ENCODE data around the gene LSM3. TPM values are rescaled to one million over a fixed set of nuclear protein-coding genes. Genes with fewer than 3 reads are reported as not detected.

Gene LSM3
- total and polyA plus RNA-seq, 9 of the 15 experiments (the other 6 are each of a cell fraction or from before 2014, with no cell fraction given) = 33.8 to 203 (median 61.2) TPM

DNA sequence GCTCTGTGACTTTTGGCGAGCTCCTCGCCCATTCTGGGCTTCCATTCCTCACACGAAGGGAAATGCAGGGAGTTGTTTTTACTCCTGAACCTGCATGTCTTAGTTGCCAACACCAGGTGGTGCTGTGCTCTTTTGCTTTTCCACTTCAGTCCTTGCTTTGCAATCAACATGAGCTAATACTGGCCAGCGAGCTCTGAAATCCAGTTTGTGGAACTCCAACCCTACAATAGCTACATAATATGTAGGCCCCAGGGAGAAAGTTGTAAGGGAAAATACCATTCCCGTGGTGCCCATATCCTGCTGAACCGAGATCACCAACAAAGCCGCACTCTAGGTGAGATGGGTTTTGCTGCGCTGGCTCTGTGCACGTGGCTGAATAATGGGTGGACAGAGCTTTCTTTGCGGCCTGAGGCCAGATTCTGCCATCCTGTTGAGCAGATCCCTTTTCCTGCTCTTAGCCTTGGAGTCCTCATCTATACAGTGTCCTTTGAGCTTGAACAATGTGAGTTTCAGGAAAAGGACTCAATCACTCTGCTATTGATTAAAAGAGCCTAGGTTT, 25.0 kb downstream of the LSM3 start (continued):
- TF ChIP-seq MED1 (CRISPR knock-in tag; IDR thresholded peaks at IDR 0.05; ENCODE audit: borderline replicate concordance) (no peak), ZNF717 (CRISPR knock-in tag; IDR thresholded peaks at IDR 0.05) (no peak), PHF20 (IDR thresholded peaks at IDR 0.05; ENCODE audit: partially characterized antibody) (no peak), SMARCE1 (IDR thresholded peaks at IDR 0.05) (no peak), DMBX1 (CRISPR knock-in tag; IDR thresholded peaks at IDR 0.05; ENCODE audit: borderline replicate concordance) (peak; percentile 97), ZNF165 (CRISPR knock-in tag; IDR thresholded peaks at IDR 0.05; ENCODE audit: borderline replicate concordance) (no peak), ZNF124 (CRISPR knock-in tag; IDR thresholded peaks at IDR 0.05) (no peak), HEY1 (CRISPR knock-in tag; IDR thresholded peaks at IDR 0.05; ENCODE audit: borderline replicate concordance) (no peak), ZNF197 (CRISPR knock-in tag; IDR thresholded peaks at IDR 0.05; ENCODE audit: low read depth) (peak; percentile 76), SIRT6 (IDR thresholded peaks at IDR 0.05; ENCODE audit: low read depth, low read length) (no peak), DPF2 (IDR thresholded peaks at IDR 0.05) (peak; percentile 46; the same call in 1 of the 2 replicates), CHD4 (IDR thresholded peaks at IDR 0.05; ENCODE audit: insufficient read depth, insufficient replicate concordance, low read depth, low read length, poor library complexity, severe bottlenecking) (no peak), KAT7 (CRISPR knock-in tag; IDR thresholded peaks at IDR 0.05; ENCODE audit: borderline replicate concordance) (peak; percentile 73; the same call in 1 of the 2 replicates), POU5F1 (IDR thresholded peaks at IDR 0.05; ENCODE audit: borderline replicate concordance, low read depth, low read length, partially characterized antibody) (no peak), MEF2D (tag; conservative IDR thresholded peaks at IDR 0.05; ENCODE audit: low read depth) (peak; percentile 81; the same call in 1 of the 2 replicates), ETV5 (CRISPR knock-in tag; IDR thresholded peaks at IDR 0.05; ENCODE audit: low read depth) (peak; percentile 41; the same call in 1 of the 2 replicates), EP300 (IDR thresholded peaks at IDR 0.05; ENCODE audit: low read length) (peak; percentile 40; the same call in 1 of the 2 replicates), ZBTB7A (IDR thresholded peaks at IDR 0.05; ENCODE audit: borderline replicate concordance, control insufficient read depth, low read depth, low read length) (no peak), SREBF1 (IDR thresholded peaks at IDR 0.05; ENCODE audit: borderline replicate concordance, low read depth, low read length) (no peak)
- TF ChIP-seq, protein P1, sequence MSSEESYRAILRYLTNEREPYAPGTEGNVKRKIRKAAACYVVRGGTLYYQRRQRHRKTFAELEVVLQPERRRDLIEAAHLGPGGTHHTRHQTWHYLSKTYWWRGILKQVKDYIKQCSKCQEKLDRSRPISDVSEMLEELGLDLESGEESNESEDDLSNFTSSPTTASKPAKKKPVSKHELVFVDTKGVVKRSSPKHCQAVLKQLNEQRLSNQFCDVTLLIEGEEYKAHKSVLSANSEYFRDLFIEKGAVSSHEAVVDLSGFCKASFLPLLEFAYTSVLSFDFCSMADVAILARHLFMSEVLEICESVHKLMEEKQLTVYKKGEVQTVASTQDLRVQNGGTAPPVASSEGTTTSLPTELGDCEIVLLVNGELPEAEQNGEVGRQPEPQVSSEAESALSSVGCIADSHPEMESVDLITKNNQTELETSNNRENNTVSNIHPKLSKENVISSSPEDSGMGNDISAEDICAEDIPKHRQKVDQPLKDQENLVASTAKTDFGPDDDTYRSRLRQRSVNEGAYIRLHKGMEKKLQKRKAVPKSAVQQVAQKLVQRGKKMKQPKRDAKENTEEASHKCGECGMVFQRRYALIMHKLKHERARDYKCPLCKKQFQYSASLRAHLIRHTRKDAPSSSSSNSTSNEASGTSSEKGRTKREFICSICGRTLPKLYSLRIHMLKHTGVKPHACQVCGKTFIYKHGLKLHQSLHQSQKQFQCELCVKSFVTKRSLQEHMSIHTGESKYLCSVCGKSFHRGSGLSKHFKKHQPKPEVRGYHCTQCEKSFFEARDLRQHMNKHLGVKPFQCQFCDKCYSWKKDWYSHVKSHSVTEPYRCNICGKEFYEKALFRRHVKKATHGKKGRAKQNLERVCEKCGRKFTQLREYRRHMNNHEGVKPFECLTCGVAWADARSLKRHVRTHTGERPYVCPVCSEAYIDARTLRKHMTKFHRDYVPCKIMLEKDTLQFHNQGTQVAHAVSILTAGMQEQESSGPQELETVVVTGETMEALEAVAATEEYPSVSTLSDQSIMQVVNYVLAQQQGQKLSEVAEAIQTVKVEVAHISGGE (CRISPR knock-in tag; IDR thresholded peaks at IDR 0.05) = peak in 1 of 3 experiments; percentile 51; a peak in 1 of 6 replicates
- TF ChIP-seq, protein P2, sequence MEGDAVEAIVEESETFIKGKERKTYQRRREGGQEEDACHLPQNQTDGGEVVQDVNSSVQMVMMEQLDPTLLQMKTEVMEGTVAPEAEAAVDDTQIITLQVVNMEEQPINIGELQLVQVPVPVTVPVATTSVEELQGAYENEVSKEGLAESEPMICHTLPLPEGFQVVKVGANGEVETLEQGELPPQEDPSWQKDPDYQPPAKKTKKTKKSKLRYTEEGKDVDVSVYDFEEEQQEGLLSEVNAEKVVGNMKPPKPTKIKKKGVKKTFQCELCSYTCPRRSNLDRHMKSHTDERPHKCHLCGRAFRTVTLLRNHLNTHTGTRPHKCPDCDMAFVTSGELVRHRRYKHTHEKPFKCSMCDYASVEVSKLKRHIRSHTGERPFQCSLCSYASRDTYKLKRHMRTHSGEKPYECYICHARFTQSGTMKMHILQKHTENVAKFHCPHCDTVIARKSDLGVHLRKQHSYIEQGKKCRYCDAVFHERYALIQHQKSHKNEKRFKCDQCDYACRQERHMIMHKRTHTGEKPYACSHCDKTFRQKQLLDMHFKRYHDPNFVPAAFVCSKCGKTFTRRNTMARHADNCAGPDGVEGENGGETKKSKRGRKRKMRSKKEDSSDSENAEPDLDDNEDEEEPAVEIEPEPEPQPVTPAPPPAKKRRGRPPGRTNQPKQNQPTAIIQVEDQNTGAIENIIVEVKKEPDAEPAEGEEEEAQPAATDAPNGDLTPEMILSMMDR (IDR thresholded peaks at IDR 0.05 in 2 of 3, conservative IDR thresholded peaks at IDR 0.05 in 1 of 3; ENCODE audit: insufficient read depth in 2 of 3, low read depth in 1 of 3, low read length in 3 of 3) = peak; percentile 89 to 98 (median 97)
- TF ChIP-seq, protein P3, sequence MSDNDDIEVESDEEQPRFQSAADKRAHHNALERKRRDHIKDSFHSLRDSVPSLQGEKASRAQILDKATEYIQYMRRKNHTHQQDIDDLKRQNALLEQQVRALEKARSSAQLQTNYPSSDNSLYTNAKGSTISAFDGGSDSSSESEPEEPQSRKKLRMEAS (CRISPR knock-in tag; IDR thresholded peaks at IDR 0.05) = peak; percentile 64

All from K562 (cell line).